ENCODE measurements around the gene SPDYE3.
"Not testable (repeated sequence)": the region's sequence is repeated elsewhere in the genome, so short reads cannot be mapped to it uniquely, and the experiment has no call there.

The SPDYE3 gene

DNA sequence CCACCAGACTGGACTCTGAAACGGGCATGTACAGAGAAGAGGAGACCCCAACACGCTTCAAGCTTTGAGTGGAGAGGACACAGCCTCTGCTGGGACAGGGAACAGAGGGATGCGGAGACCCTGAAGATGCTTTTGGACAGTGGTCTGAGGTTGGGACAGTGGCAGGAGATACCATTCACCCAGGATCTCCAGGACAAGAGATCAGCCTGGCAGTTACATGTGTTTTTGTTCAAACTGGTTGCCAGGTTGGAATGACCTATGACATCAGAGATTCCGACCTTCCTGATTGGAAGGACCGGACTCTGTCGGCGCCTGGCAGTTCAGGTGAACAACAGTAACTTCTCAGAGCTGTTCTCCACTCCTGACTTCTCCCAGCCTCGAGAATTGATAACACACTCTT lies at the start of gene SPDYE3:
TSS of gene SPDYE3 (plus strand) at position 301 of the 400 bp plus-strand sequence. CDS start 184 bp downstream, outside the sequence.
- DNase-seq, result not testable (repeated sequence)

GRCh38 chr7:100259984-100260383 lies 47.5 kb upstream of the SPDYE3 start:
- not testable (repeated sequence) for DNase-seq

DNA sequence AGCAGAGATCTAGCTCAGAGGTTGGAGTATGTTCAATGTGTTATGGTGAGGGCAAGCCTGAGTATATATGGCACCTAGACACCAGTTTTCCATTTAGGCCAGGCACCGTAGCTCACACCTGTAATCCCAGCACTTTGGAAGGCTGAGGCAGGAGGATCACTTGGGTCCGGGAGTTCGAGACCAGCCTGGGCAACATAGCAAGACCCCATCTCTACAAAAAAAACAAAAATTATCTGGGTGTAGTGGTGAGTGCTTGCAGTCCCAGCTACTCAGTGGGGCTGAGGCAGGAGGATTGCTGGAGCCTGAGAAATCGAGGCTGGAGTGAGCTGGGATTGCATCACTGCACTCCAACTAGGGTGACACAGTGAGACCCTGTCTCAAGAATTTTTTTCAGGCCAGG lies 44.6 kb upstream of the SPDYE3 start:
- not testable (repeated sequence) for DNase-seq

DNA sequence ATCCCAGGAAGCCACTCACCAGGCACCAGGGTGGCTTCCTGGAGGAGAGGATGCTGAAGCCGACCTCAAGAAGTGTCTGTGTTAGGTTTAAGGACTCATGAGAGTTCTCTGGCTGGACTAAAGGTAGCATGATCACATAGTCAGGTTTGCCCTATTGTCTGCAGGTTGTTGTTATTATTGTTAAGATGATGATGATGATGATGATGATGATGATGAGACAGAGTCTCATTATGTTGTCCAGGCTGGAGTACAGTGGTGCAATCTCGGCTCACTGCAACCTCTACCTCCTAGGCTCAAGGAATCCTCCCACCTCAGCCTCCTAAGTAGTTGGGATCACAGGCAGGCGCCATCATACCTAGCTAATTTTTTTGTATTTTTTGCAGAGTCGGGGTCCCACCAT lies 43.3 kb upstream of the SPDYE3 start:
- not testable (repeated sequence) for DNase-seq

GRCh38 chr7:100264669-100265165 lies 42.8 kb upstream of the SPDYE3 start:
- DNase-seq, result not testable (repeated sequence)

DNA sequence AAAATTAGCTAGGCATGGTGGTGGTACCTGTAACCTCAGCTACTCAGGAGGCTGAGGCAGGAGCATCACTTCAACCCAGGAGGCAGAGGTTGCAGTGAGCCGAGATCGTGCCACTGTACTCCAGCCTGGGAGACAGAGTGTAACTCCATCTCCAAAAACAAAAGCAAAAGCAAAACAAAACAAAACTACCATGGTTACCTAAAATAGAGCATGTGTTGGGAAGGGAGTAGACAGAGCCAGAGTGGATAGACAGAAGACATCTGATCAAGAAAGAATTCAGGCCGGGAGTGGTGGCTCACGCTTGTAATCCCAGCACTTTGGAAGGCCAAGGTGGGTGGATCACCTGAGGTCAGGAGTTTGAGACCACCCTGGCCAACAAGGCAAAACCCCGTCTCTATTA lies 41.7 kb upstream of the SPDYE3 start:
- DNase-seq, result not testable (repeated sequence)

- no peak for DNase-seq
Observed at GRCh38 chr7:100266576-100267354, 40.7 kb upstream of the SPDYE3 start.

DNA sequence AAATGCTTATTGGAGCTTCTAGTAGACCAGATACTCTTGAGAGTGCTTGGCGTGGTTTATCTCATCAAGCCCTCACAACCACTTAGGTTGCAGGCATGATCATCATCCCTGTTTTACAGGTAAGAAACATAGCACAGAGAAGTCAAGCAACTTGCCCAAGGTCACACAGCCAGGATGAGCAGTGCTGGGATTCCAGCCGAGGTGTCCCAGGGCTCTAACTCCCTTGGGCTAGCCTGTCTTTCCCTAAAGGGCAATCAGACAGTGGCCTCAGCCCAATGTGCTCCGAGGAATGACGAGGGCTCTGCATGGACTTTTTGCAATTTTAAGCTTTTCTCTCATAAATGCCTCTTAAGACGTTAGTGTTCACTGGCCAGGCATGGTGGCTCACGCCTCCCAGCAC lies 39.9 kb upstream of the SPDYE3 start:
- DNase-seq, result no peak

DNA sequence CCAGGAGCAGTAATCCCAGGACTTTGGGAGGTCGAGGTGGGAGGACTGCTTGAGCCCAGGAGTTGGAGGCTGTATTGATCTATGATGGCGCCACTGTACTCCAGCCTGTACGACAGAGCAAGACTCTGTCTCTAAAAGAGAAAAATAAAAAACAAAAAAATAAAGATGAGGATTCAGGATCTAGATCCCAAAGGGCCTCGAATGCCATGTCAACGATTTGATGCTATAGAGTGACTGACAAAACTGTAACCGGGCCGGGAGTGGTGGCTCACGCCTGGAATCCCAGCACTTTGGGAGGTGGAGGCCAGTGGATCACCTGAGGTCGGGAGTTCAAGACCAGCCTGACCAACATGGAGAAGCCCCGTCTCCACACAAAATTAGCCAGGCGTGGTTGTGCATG lies 38.6 kb upstream of the SPDYE3 start:
- not testable (repeated sequence) for DNase-seq

GRCh38 chr7:100269306-100270045 lies 38.0 kb upstream of the SPDYE3 start:
- DNase-seq, result not testable (repeated sequence)

DNA sequence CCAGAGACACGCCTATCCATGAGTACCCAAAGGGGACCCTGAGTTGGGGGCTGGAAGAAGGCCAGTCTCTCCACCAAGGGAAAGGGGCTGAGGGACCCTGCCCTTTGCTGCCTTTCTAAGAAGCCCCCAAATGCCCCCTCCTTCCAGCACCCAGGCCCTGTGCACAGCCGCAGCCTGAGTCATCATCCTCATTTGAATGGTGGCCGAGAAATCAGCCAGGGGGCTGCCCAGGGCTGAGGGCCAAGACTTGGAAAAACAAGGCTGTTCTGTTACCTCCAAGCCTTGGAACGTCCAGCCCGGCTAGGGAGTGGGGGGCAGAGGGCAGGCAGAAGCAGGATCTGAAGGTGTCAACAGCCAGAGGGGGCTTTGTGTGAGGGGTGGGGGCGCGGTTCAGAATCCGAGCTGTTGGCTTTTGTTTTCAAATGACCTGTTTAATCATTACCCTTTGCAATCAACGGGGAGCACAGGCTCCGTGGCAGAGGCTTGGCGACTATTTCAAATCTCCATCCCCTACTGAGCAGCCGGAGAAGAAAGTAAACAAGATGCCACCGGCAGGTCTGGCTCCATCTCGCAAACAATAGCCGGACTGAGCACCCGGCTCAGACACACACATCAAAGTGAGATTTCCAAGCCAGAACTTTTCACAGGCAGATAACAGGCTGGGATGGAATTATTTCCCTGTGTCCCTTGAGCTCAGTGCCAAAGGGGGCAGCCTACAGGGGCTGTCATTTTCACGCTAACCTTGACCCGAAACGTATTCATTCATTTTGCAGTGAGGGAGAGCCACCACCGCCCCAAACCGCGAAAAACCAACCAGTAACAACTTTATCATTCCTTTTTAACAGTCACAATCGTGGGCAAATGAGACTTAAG lies 37.2 kb upstream of the SPDYE3 start:
- DNase-seq, result peak; percentile 1

DNA sequence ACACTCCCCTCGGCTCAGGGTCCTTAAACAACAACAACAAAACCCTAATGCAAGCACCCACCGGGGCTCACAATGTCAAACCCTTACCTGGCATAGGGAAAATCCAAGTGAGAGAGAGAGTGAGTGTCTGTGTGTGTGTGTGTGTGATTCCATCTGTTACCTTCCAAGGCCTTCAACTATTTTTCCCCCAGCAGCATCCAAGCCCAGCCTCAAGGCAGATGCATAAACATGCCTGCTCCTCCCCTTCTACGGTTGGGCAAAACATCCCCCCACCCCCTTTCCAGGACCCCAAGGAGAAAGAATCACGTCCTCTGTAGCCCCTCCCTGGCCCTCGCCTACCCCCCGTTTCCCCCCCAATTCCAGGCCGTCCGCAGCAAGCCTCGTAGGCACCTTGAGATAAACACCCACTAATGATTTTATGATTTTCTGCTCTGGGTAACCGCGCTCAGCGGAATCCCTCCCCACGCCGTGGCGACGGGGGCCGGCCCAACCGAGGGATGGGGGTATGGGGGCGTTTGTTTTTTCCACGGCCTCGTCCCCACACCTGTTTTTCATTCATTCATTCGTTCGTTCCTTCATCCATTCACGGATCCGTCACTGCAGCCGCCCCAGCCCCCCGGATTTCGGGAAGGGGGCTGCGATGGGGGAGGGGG lies 36.4 kb upstream of the SPDYE3 start:
- peak; percentile 8 for DNase-seq

GRCh38 chr7:100271716-100272537 lies 35.6 kb upstream of the SPDYE3 start:
- peak; percentile 88 for DNase-seq

- DNase-seq, result not testable (repeated sequence)
Observed at GRCh38 chr7:100272538-100272902, 35.0 kb upstream of the SPDYE3 start.

DNA sequence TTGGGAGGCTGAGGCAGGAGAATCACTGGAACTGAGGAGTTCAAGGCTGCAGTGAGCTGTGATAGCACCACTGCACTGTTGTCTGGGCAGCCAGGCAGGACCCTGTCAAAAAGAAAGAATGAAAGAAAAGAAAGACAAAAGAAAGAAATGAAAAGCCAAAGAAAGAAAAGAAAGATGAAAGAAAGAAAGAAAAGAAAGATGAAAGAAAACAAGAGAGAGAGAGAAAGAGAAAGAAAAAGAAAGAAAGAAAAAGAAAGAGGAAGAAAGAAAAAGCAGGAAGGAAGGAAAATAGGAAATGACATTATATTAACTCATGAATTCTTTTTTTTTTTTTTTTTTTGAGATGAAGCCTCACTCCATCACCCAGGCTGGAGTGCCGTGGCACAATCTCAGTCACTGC lies 32.4 kb upstream of the SPDYE3 start:
- DNase-seq, result no peak

- DNase-seq, result not testable (repeated sequence)
Observed at GRCh38 chr7:100276126-100276525, 31.4 kb upstream of the SPDYE3 start.

- not testable (repeated sequence) for DNase-seq
Observed at GRCh38 chr7:100282069-100282608, 25.4 kb upstream of the SPDYE3 start.

DNA sequence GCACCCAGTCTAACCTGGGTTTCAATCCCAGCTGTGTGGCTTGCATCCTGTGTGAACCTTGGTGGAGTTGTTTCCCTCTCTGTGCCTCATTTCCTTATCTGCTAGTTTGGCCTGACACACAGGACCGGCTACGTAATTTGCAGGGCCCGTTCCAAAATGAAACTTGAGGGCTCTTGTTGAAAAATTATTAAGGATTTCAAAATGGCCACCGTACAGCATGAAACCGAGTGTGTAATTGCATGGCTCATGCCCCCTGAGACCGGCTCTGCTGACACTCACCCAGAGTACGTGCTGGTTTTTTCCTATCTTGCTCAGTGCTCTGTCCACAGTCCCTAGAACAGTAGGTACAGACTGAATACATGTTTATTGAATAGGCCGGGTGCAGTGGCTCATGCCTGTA lies 24.4 kb upstream of the SPDYE3 start:
- DNase-seq, result not testable (repeated sequence)

GRCh38 chr7:100287191-100287969 lies 20.1 kb upstream of the SPDYE3 start:
- DNase-seq, result not testable (repeated sequence)

GRCh38 chr7:100288258-100288657 lies 19.2 kb upstream of the SPDYE3 start:
- DNase-seq, result not testable (repeated sequence)

All from NCI-H1105 (cell line).